Hippocampal formation (tissue), 2 donors: ENCODE measurements around the gene TXLNB.

Experiments
- DNase-seq, 2 donors: peaks; one replicate each; lab custom pipeline; 2025; lab: John Stamatoyannopoulos, UW

The TXLNB gene

DNA sequence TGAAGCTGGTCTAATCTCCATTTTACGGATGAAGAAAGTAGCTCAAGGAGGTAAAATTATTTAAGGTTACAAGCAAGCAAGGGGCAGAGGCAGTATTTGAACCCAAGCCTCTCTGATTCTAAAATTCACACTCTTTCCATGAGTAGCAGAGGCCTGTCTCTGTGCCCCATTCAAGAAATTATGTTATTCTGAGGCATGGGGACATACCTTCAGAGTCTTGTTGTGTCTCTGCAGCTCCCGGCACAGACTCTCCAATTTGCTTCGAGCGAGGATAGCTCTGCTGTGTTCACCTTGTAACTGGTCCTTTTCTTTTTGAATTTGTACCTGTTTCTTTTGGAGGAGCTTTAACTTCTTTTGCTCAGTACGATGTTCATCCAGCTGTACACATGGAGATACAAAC lies 21.5 kb downstream of the TXLNB start:
- no peak for DNase-seq

DNA sequence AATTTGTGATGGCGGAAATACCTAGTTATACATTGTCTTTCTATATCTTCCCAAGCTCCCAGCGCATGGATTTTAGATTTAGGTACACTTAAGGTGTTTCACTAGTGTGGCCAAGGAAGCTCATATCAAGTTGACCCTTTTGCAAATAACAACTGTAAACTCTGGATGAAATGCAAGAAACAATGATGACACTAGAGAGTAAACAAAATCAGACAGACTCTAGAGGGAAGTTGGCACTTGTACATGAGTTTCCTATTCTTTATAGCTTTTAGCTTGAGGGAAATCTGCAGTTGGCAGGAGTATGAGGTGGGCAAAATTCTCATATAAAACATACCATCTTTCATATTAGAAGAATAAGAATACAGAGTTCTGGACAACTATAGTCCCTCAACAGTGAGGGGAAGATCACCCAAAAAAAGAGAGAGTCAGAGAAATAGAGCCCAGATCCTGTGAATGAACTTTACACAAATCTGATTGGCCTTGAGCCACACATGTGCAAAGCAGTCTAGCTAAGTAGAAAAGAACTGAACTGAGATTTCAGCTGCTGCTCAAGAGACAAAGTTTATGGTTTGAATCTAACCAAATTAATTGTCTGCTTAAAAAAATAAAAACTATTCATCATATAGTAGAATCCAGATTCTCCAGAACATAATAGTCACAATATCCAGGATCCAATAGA lies 26.1 kb downstream of the TXLNB start:
- no peak for DNase-seq

DNA sequence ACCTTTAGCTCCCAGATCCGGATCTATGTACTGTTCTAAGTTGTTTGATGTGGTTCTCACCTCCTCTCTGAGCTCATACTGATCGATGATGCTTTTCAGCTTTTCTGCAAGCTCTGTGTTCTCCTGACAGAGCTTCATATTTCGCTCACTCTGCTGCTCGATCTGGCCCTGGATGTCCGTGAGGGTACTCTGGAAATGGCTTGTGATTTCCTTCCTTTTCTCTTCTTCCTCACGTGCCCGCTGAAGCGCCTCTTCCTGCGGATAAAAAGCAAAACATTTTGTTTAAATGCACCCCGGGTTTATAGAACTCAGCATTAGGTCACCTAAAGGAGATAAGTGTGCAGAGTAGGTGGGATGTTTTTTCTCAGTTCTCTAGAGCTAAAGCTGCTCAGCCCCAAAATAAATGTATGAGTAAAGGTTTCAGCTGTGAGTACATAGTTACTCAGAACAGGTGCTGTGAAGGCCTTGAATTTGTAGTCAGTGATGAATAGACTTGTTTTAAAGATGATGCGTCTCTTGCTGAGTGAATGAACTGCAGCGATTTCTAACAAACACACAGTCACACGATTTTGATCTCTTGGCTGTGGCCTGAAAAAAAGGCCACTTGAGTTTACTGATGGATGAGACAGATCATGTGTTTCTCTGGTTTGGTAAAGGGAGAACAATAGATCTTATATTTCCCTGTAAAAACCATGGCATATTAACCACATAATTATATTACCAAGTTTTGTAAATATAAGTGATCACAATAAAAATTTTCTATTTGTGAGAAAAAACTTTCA lies 29.1 kb downstream of the TXLNB start:
- peak in 1 of 2 donors; percentile 28 for DNase-seq

DNA sequence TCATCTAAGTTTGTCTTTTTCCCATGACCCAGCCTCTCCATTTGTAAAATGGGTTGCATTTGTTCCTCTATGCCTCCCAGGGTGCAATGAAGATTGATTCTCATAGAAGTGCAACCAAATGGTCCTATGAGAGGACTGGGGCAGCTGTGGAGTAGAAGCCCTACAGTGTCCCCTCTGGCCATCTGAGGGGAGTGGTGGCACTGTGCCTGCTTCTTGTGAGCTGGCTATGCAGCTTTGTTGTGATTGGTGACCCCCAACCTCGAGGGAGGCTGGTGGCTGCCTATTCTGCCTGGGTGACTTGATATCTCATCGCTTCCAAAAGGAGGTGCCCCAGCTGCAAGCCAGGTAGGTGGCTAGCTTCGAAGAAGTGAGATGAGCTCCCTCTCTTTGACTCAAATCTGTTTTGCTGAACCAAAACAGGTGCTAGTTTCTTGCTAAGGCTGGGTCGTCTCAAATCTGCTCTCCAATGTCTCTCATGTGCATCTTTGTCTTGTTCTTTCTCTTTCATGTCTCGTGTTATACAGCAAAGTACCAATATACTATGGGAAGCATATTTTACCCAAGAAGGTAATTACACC lies 33.9 kb downstream of the TXLNB start:
- DNase-seq = no peak

DNA sequence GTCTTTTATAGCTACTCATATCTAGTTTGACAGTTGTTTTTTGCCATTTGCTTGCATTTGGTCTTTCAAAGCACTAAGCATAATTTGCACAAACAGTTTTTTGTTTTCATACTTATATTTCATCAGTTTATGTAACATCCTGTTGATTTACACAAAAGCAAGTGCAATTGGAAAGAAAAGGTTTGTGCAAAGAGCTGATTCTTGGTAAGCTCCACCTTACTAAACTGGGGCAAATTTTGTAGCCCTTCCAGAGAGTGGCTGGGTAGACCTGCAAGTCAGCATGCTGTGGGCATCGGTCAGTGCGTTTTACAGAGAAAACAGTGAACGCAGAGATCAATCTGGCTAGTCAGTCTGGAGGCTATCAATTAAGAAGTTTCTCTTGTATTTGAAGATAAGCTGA lies 34.5 kb downstream of the TXLNB start:
- DNase-seq = no peak

DNA sequence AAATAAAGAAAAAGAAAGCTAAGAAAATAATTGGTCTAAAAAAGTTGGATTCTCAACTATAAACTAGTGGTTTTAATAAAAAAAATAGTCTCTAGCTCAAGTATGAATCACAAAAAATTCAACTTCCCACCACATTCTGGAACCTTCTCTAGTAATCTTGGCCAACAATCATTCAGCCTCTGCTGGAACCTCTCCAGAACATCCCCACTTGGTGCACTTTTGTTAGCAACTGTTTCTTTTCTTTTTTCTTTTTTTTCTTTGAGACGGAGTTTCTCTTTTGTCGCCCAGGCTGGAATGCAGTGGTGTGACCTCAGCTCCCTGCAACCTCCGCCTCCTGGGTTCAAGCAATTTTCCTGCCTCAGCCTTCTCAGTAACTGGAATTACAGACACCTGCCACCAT lies 35.7 kb downstream of the TXLNB start:
- no peak for DNase-seq

DNA sequence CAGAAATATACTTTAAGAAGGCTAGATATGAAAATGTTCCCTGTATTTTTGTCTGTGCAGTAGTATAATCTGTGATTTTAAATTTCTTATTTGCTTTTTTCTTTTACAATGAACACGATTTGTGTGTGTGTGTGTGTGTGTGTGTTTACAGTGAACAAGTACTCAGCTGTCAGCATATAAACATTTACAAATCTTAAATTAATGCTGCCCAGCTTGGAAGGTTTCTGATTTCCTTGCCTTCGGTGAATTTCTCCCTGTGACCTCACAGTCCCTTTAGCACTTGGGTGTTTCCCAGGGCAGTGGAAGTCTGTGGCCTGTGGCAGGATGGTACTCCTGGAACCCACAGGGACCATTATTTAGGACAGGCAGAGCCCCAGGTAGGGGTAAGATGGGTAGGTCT lies 37.6 kb downstream of the TXLNB start:
- DNase-seq = no peak

DNA sequence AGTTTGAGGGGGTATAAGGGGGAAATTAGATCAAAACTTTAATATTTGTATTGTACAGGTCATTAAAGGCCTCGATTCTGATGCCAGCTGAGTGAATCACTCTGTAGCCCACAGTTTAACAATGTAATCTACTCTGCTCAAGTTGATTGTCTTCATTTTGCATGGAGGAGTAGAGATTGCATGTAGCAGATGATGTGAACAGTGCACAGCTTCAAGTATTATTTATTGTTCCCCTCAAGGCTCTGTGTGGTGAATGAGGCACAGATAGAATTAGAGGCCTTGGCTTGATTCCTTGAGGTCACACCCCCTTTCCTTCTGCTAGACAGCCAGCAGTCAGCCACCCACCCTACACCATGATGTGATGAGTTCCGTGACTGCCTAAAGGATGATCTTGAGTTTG lies 38.1 kb downstream of the TXLNB start:
- no peak for DNase-seq

DNA sequence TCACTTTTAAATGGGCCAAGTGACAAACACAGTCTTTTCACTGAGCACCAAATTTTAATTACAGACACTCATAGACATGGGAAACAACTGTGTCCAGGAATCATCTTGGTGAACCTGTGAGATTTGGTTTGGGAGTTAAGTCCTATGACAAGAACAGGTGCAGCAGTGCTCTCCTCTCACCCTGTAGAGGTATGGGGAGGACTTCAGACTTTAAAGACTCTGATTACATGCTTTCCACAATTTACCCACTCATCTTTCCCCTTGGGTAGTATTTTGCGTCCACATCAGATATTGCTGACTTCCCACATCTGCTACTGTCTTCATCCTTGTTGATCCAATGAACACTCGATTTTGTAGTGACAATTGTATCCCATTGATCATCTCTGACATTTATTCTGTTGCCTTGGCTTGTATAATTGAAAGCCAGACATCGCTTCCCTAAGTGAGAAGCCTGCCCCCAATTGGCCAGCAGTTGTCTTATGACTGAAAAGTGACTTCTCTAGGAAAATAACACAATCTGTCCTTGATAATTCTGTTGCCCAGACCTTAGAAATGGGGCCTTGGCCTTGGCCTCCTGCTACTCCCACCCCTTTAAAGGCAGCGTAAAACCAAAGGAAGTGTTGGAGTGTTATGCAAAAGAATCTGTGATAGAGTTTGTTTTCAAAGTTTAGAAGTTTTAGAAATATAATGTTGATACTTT lies 40.0 kb downstream of the TXLNB start:
- DNase-seq = no peak

DNA sequence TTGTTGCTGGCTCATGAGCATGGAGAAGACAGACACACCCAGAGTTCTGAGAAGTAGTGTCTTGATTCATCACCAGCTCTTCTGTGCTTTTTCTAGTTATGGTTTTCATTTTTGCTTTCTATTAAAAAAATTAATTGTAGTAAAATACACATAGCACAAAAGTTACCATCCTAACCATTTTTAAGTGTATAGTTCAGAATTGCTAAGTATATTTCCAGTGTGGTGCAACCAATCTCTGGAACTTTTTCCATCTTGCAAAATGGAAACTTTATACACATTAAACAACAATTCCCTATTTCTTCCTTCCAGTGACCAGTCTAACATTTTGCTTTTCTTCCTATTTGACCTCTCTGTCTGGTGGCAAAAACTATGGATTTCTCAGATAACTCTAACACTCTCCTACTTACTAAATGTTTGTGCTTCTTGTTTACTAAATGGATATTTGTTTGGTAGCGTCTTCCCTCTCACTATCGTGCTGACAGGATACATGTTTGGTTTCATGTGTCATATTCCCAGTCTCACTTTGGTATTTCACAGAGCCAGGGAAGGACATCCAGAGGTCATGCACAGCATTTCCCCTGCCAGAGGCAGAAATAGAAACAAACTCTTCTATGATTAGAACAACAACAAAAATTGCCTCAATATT lies 40.6 kb downstream of the TXLNB start:
- no peak for DNase-seq

DNA sequence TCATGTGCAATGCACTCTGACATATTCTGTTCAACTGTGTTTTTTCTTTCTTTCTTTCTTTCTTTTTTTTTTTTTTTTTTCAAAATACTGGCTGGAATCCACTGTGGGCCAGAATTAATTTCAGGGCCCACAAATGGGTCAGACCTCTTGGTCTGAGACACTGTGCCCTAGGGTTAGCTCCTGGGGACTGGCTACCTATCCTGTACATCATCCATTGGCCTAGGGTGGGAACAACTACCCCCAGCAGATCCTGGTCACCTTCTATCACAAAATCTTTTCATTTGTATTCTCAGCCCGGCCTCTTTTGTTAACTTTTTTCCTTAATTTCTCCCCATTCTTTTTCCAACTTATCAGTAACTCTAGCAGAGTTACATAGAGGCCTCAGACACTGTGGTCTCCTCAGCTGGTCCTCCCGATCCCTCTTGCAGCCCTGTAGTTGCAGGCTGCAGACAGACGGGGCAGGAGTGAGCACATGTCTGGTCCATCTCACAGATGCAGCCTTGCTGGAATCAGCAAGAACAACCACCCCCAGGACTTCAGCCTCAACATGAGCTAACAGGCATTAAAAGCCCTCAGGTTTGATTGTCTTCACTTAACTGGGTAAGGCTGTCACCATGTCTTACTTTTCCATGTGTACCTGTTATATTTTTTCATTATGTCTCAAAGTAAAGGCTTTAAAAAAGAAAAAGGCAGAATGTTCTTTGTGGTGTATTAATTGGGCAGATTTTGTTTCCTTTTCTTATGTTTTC lies 41.3 kb downstream of the TXLNB start:
- peak in 1 of 2 donors; percentile 7 for DNase-seq

DNA sequence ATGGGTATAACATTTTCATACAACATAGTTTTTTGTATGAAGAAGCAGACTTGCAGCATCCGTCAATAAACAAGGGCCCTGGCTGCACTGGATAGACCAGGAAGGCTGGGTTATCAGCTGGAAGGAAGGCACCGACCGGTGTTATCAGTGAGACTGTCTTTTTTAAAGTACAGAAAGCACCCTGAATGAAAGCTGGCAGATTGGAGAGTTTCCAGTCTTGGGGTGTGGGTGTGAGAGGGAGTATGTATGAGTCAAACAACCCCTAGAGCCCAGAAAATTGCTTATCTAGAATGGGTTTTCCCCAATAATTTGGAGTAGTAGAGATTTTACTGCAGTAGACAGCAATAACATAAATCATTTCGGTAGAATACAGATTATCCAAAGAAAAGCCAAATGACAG lies 42.4 kb downstream of the TXLNB start:
- no peak for DNase-seq

DNA sequence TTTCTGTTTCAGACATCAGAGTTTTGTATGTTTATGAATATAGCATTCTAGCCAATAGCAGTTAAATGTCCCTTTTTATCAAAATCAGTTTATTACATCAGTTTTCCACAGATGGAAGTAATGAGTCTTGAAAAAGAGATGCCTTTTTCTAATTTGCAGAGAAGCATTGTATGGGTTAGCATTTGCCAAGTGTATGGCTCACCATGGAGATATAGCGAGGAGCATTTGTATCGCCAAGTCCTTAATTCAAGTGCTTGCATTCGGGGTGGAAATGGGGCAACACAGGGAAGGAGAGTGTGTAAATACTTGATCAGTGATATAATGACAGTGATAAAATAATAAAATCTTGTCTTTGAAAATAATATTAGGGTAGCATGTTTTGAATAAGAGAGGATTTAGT lies 42.9 kb downstream of the TXLNB start:
- no peak for DNase-seq

DNA sequence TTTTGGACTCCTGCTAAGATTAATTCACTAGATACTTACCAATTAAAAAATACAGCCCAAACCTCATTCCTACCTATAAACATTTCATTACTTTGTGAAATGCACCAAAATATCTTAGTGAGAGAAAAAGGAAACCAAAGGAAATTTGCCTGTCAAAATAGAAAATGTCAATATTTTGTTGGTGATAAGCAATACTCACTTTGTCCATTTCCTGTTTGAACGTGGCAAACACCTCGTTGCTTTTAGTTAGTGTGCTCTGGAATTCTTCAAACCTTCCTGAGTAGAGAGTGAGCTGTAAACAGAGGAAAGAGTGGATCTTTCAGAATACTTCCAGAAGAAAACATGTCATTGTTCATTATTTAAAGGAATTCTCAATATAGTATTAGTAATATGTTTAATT lies 44.2 kb downstream of the TXLNB start:
- DNase-seq = no peak

DNA sequence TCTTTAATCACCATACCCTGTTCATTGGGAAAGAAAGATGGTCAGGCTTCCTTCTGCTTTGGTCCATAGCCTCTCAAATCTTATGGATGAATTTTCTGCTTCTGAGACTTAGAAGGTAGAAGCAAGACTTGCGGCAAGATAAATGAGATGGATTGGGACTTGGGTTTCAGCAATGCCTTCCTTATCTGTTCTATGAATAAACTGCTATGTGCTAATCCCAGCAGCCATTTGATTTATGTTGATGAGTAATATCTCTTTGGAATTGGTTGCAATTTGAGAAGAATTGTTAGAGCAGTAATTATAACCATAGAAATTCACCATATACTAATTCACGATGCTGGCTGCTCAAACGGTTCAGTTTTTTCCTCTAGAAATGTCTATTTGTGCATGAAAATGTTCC lies 48.3 kb downstream of the TXLNB start:
- DNase-seq = no peak

DNA sequence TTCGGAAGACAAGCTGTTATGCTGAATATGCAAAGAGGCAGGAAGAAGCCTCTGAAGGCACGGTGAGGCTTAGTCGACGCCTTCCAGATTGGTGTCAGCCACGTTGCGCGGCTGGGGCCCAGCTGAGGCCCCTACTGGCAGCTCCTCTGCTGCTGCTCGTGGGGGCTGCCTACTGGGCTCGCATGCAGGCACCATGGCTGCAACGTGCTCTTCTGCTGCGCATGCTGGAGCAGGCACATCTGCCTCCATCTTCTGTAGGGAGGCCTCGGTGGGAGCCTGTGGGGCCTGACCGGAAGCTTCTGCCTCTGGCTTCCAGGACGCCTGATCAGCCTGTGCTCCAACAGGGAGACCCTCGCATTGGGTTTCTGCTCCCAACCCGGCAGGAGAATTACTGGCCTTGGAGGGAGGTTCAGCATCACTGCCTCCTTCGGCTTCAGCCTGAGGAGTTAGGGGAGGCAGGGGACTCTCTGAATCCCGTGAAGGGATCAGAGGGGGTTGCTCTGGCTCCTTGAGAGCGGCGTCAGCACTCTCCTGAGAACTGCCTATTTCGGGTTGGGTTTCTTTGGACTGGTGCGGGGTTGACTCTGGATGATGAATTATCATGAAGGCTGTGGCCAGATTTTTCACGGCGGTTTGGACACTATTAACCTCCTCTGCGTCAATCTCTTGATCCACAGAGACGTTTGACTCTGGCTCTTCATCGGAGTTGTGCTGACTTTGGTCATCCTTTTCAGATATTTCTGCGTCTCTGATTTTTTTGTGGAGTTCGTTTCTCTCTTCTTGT lies 49.1 kb downstream of the TXLNB start:
- DNase-seq = no peak

DNA sequence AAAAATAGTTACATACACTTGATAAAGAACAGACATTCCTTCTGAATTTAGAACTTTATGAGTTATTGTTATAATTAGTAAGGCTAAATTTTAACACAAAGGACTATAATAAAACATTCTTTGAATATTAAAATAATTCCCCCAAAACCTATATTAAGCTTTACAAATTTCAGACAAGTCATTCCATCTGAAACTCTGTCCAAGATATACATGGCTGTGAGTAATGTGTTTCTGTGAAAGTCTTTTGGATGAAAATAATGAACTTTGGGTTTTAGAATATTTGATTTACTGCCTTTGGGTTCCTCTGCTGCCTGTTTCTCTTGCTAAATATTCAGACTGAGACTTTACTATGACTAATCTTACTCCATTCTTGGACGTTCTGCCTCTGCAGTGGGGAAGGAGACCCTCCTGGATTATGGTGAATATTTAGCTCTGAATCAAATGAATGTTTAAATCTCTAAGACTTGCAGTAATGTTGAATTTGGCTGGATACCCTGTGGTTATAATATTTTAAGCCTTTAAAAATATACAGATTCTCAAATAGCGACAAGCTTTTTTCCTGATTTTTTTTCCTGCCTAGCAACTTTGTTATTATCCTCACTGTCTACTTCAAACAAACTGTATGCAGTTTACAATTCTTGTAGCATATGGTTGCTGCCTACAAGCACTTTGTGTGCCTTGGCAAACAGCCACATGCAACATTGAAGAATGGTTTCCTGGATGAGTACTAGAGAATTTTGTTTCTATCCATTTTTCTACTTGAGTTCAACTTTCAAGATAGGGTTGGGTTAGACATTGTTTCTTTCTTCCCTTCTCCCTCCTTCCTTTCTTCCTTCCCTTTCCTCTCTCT lies 51.4 kb downstream of the TXLNB start:
- DNase-seq = no peak

DNA sequence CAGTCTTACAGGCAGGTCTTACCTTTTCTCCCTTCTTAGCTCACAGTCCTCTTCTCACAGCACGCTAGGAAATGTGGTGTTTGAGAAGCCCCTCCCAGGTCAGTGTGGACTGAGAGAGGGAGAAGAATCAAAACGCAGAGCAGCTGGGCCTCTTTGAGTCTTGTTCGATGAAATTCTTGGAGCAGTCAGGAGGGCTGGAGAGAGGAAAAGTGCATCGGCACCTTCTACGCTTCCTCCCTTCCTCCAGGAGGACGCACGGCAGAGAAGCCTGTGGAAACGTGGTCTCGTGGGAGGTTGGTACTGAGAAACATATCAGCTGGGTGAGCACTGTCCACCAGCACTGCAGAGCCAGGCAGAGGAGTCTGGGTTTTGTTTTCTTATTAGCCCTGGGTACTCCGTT lies 52.7 kb downstream of the TXLNB start:
- DNase-seq = no peak

DNA sequence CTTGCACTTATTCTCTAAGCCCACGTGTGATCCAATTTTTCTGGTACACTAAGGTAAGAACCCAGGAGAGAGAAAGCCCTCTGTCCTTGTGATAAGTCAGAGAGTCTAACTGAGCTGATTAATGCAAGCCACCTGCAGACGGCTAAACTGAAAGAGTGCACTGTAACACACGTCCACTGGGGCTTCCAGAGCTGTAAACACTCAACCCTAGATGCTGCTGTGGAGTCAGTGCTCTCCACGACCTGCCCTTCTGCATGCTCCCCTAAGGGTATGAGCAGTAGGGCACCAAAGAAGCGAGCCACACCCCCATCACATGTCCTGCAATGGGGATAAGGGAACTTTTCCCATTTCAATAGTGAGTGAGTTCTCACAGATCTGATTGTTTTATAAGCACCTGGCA lies 55.7 kb downstream of the TXLNB start:
- DNase-seq = no peak

DNA sequence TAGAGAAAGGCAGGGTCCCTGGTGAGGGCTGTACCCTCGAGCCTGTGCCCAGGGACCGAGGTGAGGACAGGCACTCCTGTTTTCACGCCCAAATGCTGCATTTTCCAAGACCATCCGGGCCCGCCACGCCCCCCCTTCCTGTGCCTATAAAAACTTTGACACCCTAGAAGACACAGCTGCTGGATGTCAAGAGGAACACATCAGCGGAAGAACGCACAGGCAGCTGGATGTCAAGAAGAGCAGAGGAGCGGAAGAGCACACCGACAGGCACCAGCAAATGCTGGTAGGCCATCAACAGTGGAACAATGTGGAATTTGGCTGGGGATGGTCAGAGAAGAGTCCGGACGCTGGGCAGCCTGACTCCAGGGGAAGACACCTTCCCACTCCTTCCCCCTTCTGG lies 56.1 kb downstream of the TXLNB start:
- no peak for DNase-seq
